ENCODE data around the gene MYADML2. TPM values are rescaled to one million over a fixed set of nuclear protein-coding genes. Genes with fewer than 3 reads are reported as not detected.

MYADML2 gene
- total RNA-seq, 1 experiment from 2014 or later, result 0.22 TPM

DNA sequence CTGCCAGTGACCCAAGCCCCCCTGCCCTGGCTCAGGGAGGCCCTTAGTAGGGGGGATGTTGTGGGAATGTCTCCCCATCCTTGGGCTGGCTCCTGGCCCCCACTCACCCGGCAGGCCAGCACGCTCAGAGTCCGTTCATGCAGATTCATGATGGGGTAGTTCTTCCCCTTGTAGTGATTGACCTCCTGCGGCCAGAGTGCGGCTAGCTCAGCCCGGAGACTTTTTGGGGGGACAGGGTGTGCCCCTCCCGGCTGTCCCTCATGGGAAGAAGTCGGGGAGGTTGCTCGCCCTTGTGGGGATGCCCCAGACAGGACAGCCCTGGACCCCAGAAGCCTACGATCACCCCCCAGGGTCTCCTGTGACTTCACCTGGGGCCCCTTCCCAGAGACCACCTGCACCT, 41.0 kb downstream of the MYADML2 start:
- TF ChIP-seq, protein P1, sequence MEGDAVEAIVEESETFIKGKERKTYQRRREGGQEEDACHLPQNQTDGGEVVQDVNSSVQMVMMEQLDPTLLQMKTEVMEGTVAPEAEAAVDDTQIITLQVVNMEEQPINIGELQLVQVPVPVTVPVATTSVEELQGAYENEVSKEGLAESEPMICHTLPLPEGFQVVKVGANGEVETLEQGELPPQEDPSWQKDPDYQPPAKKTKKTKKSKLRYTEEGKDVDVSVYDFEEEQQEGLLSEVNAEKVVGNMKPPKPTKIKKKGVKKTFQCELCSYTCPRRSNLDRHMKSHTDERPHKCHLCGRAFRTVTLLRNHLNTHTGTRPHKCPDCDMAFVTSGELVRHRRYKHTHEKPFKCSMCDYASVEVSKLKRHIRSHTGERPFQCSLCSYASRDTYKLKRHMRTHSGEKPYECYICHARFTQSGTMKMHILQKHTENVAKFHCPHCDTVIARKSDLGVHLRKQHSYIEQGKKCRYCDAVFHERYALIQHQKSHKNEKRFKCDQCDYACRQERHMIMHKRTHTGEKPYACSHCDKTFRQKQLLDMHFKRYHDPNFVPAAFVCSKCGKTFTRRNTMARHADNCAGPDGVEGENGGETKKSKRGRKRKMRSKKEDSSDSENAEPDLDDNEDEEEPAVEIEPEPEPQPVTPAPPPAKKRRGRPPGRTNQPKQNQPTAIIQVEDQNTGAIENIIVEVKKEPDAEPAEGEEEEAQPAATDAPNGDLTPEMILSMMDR (conservative IDR thresholded peaks at IDR 0.05), result no peak
- no peak for DNase-seq
- H3K4me1 ChIP-seq (ENCODE audit: insufficient read depth, low read length), result no peaks in the 10 kb centered on the region
- H3K14ac ChIP-seq (ENCODE audit: insufficient read depth, low read length), result no peak overlapping the region
- no peak overlapping the region for H4K91ac ChIP-seq (ENCODE audit: insufficient read length, low read depth, low read length)
- H3K9me3 ChIP-seq (ENCODE audit: control insufficient read depth, low read depth, low read length), result no peaks in the 10 kb centered on the region
- no peak overlapping the region for H2BK15ac ChIP-seq (ENCODE audit: low read depth, low read length)
- Mint-ChIP-seq H3K36me3 (ENCODE audit: insufficient read depth in 1 of 3, low read depth in 3 of 3) (peaks cover 0 to 12% (median 4%) of the 10 kb centered on the region in 3 experiments; a peak in 4 of 7 replicates), H3K4me3 (no peak overlapping the region), H3K4me1 (peaks cover 0 to 5% of the 10 kb centered on the region in 2 experiments; a peak in 3 of 4 replicates), H3K9me3 (no peaks in the 10 kb centered on the region), H3K27ac (no peak overlapping the region), H3K27me3 (ENCODE audit: low read depth) (peaks cover 7% of the 10 kb centered on the region)
- no peak overlapping the region for H3K27ac ChIP-seq (ENCODE audit: insufficient read length, low read depth, low read length)
- no peak overlapping the region for H3K4me2 ChIP-seq (ENCODE audit: insufficient read depth, insufficient read length, low read length)
- H3K79me1 ChIP-seq (ENCODE audit: insufficient read depth, low read depth, low read length, poor library complexity, severe bottlenecking), result no peaks in the 10 kb centered on the region
- H3K4ac ChIP-seq (ENCODE audit: low read depth, low read length), result no peak overlapping the region
- H2AK5ac ChIP-seq (ENCODE audit: insufficient read length, low read length), result no peak overlapping the region
- H4K8ac ChIP-seq (replicated peaks; ENCODE audit: insufficient read length, low read depth, low read length), result no peak overlapping the region
- H3T11ph ChIP-seq (ENCODE audit: low read length), result no peak overlapping the region
- H3K9ac ChIP-seq (ENCODE audit: extremely low read depth, insufficient read length, low read length), result no peak overlapping the region
- H3K18ac ChIP-seq (ENCODE audit: insufficient read length, low read depth, low read length), result no peak overlapping the region
- no peak overlapping the region for H3K56ac ChIP-seq (ENCODE audit: insufficient read length, low read depth, low read length)
- no peak overlapping the region for H2BK20ac ChIP-seq (ENCODE audit: low read depth, low read length, poor library complexity, severe bottlenecking)
- no CpG with 5 or more reads among the region's 10 CpGs for WGBS (ENCODE audit: extremely low coverage, insufficient read length, low lambda C conversion rate)
- H2BK12ac ChIP-seq (ENCODE audit: insufficient read length, low read depth, low read length), result no peak overlapping the region
- H2AFZ ChIP-seq (ENCODE audit: low read length), result no peak overlapping the region
- no peak overlapping the region for H4K5ac ChIP-seq (ENCODE audit: insufficient read length, low read depth, low read length)
- no peaks in the 10 kb centered on the region for H4K20me1 ChIP-seq (ENCODE audit: control insufficient read depth, insufficient read depth, insufficient read length)
- H3K27me3 ChIP-seq (ENCODE audit: insufficient read depth, low read length), result no peaks in the 10 kb centered on the region; the same call in 1 of the 2 replicates
- no peak overlapping the region for H2BK120ac ChIP-seq (ENCODE audit: low read depth, low read length, poor library complexity, severe bottlenecking)
- H3K23me2 ChIP-seq (ENCODE audit: insufficient read length, low read depth, low read length, poor library complexity, severe bottlenecking), result peaks cover 17% of the 10 kb centered on the region
- H2BK5ac ChIP-seq (ENCODE audit: insufficient read length, low read length), result no peak overlapping the region
- no peak overlapping the region for H3K23ac ChIP-seq (ENCODE audit: insufficient read length, low read depth, low read length)
- no peaks in the 10 kb centered on the region for H3K79me2 ChIP-seq (ENCODE audit: insufficient read depth, low read length)

All from H9 (cell line).